Smooth muscle cell (in vitro differentiated cells): ENCODE measurements around the gene CD46. TPM values are rescaled to one million over a fixed set of nuclear protein-coding genes. Genes with fewer than 3 reads are reported as not detected.
A peak's percentile ranks its signal among the peaks of the same experiment; 100 is the strongest.
"Not testable (repeated sequence)": the region's sequence is repeated elsewhere in the genome, so short reads cannot be mapped to it uniquely, and the experiment has no call there.

Source experiments
- DNase-seq: peaks from one replicate; lab custom pipeline; 2025; ENCODE audit not compliant: unreplicated experiment; lab: John Stamatoyannopoulos, UW
- H2AFZ ChIP-seq: fragments of 200-600 bp; sonication (generic); 2 replicates; pipeline ENCODE4 v1.6.0; 2016; ENCODE audit warnings: antibody characterized with exemption, low read depth, mild to moderate bottlenecking
- H3F3A ChIP-seq: fragments of 200-600 bp; sonication (generic); 2 replicates; pipeline ENCODE4 v1.6.0; 2017; ENCODE audit warnings: antibody characterized with exemption, low read depth
- H3K27ac ChIP-seq: fragments of 200-600 bp; sonication (generic); 2 replicates; pipeline ENCODE4 v1.5.1; 2016; ENCODE audit warnings: low read depth, mild to moderate bottlenecking
- H3K27me3 ChIP-seq: fragments of 200-600 bp; sonication (generic); 2 replicates; pipeline ENCODE4 v1.6.1; 2016; ENCODE audit warnings: low read depth, mild to moderate bottlenecking
- H3K36me3 ChIP-seq: fragments of 200-600 bp; sonication (generic); 2 replicates; pipeline ENCODE4 v1.5.1; 2016; ENCODE audit warnings: low read depth
- H3K4me1 ChIP-seq: fragments of 200-600 bp; sonication (generic); 2 replicates; pipeline ENCODE4 v1.5.1; 2016; ENCODE audit warnings: low read depth
- H3K4me2 ChIP-seq: fragments of 200-600 bp; sonication (generic); 2 replicates; pipeline ENCODE4 v1.6.0; 2016; ENCODE audit warnings: mild to moderate bottlenecking
- H3K4me3 ChIP-seq: fragments of 200-600 bp; sonication (generic); 2 replicates; pipeline ENCODE4 v1.5.1; 2016; ENCODE audit warnings: mild to moderate bottlenecking
- H3K79me2 ChIP-seq: fragments of 200-600 bp; sonication (generic); 2 replicates; pipeline ENCODE4 v1.6.0; 2016; ENCODE audit warnings: low read depth, mild to moderate bottlenecking
- H3K9ac ChIP-seq: fragments of 200-600 bp; sonication (generic); 2 replicates; pipeline ENCODE4 v1.6.0; 2016; ENCODE audit warnings: low read depth
- H3K9me3 ChIP-seq: fragments of 200-600 bp; sonication (generic); replicated peaks from 2 replicates; pipeline ENCODE4 v1.5.1; 2016; ENCODE audit warnings: low read depth
- H4K20me1 ChIP-seq: fragments of 200-600 bp; sonication (generic); 2 replicates; pipeline ENCODE4 v1.6.0; 2016; ENCODE audit warnings: low read depth
- WGBS: methylation state at CpG from one replicate; pipeline ENCODE4 v1.1.7; 2016; ENCODE audit warnings: low lambda C conversion rate; 5-methylcytosine and 5-hydroxymethylcytosine counted together
- polyA plus RNA-seq: library from polyadenylated mRNA; unstranded; fragments of >200 nt; fragmentation: Nextera tagmentation; extraction: Ambion mirVana; gene quantifications from 2 replicates; pipeline ENCODE4 v1.2.1, GENCODE V29; 2016
- total RNA-seq: library from RNA; depleted of rRNA; stranded (reverse); fragments of >200 nt; gene quantifications from 2 replicates; pipeline ENCODE4 v1.2.3, GENCODE V29; 2014
- TF ChIP-seq, protein P1 (sequence below): fragments of 200-600 bp; sonication (generic); IDR thresholded peaks from 2 replicates; pipeline ENCODE4 v1.5.1; 2017; ENCODE audit warnings: borderline replicate concordance, mild to moderate bottlenecking, antibody characterized with exemption; ENCODE audit not compliant: insufficient read depth, poor library complexity, severe bottlenecking

The CD46 gene
- total and polyA plus RNA-seq, 2 experiments from 2014 or later, result 117 to 234 TPM

DNA sequence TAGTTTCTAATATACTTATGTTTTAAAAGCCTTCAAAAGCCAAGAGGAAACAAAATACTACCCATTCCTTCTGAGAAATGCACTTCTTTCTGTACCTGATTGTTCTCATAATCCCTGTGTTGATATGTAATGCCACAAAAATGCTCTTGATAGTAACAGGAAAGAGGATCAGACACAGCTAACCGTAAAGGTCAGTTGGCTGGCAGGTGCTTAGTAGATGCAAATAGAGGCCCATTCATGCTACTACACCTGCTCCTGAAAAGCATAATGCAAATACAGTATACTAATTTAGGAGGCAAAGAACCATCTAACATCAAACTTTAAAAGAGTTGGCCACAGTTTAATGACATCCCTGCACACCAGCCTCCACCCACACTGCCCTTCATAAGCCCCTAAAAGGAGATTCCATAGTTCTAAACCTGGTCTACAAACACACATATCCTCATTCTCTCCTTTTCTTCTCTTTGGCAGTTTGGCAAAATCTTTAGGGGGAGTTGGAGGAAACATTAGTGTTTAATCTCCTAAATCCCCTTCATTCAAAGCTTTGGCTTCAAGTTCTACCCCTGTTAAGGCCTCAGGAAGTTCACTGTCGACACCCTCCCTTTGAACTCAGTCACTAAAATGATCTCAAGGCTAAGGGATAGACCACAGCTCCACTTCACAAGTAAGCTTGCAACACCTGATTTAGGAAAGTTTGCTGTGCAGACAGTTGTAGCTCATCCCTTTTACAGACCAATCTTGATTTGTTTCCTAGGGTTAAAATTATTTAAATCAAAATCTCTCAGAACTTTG is 2.9 kb upstream of the CD46 start:
- peaks cover 18% of the 10 kb centered on the region for H3K79me2 ChIP-seq
- WGBS, result 45% methylated on average over 2 of the region's 2 CpGs
- no peaks in the 10 kb centered on the region for H3K9me3 ChIP-seq
- H3F3A ChIP-seq, result no peaks in the 10 kb centered on the region
- no peaks in the 10 kb centered on the region for H3K27me3 ChIP-seq
- peaks cover 16% of the 10 kb centered on the region for H4K20me1 ChIP-seq
- H3K36me3 ChIP-seq, result no peaks in the 10 kb centered on the region
- TF ChIP-seq, protein P1, sequence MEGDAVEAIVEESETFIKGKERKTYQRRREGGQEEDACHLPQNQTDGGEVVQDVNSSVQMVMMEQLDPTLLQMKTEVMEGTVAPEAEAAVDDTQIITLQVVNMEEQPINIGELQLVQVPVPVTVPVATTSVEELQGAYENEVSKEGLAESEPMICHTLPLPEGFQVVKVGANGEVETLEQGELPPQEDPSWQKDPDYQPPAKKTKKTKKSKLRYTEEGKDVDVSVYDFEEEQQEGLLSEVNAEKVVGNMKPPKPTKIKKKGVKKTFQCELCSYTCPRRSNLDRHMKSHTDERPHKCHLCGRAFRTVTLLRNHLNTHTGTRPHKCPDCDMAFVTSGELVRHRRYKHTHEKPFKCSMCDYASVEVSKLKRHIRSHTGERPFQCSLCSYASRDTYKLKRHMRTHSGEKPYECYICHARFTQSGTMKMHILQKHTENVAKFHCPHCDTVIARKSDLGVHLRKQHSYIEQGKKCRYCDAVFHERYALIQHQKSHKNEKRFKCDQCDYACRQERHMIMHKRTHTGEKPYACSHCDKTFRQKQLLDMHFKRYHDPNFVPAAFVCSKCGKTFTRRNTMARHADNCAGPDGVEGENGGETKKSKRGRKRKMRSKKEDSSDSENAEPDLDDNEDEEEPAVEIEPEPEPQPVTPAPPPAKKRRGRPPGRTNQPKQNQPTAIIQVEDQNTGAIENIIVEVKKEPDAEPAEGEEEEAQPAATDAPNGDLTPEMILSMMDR, result no peak
- no peak overlapping the region for H2AFZ ChIP-seq
- no peak for DNase-seq
- no peak overlapping the region for H3K4me3 ChIP-seq
- peaks cover 18% of the 10 kb centered on the region for H3K4me1 ChIP-seq
- no peak overlapping the region for H3K9ac ChIP-seq
- H3K27ac ChIP-seq, result no peak overlapping the region
- no peak overlapping the region for H3K4me2 ChIP-seq

- peak overlapping the region; percentile 79 for H2AFZ ChIP-seq
Observed at GRCh38 chr1:207750631-207751305, 1.1 kb upstream of the CD46 start.

GRCh38 chr1:207751463-207751789 is 428 bp upstream of the CD46 start:
- H3K4me2 ChIP-seq, result peak overlapping the region; percentile 98
- H3K4me1 ChIP-seq, result peaks cover 22% of the 10 kb centered on the region
- 12% methylated on average over 7 of the region's 7 CpGs for WGBS
- H4K20me1 ChIP-seq, result peaks cover 41% of the 10 kb centered on the region
- H2AFZ ChIP-seq, result peak overlapping the region; percentile 79
- peak overlapping the region; percentile 34 for H3K9ac ChIP-seq
- peak overlapping the region; percentile 86 for H3K4me3 ChIP-seq
- not testable (repeated sequence) for H3K36me3 ChIP-seq, H3K9me3 ChIP-seq, H3K27me3 ChIP-seq, DNase-seq, H3F3A ChIP-seq
- H3K79me2 ChIP-seq, result peaks cover 43% of the 10 kb centered on the region
- peak overlapping the region; percentile 77 for H3K27ac ChIP-seq

More at GRCh38 chr1:207750631-207751305, 1.1 kb upstream of the CD46 start:
- H3K27ac ChIP-seq, result peak overlapping the region; percentile 77
- DNase-seq, result no peak
- no peaks in the 10 kb centered on the region for H3F3A ChIP-seq
- no peaks in the 10 kb centered on the region for H3K9me3 ChIP-seq
- H3K79me2 ChIP-seq, result peaks cover 36% of the 10 kb centered on the region
- peaks cover 35% of the 10 kb centered on the region for H4K20me1 ChIP-seq
- no peaks in the 10 kb centered on the region for H3K27me3 ChIP-seq
- peak overlapping the region; percentile 98 for H3K4me2 ChIP-seq
- peak overlapping the region; percentile 86 for H3K4me3 ChIP-seq
- H3K9ac ChIP-seq, result peak overlapping the region; percentile 34
- WGBS, result 57% methylated on average over 5 of the region's 5 CpGs
- peaks cover 22% of the 10 kb centered on the region for H3K4me1 ChIP-seq
- H3K36me3 ChIP-seq, result no peaks in the 10 kb centered on the region
- TF ChIP-seq, protein P1, result no peak

DNA sequence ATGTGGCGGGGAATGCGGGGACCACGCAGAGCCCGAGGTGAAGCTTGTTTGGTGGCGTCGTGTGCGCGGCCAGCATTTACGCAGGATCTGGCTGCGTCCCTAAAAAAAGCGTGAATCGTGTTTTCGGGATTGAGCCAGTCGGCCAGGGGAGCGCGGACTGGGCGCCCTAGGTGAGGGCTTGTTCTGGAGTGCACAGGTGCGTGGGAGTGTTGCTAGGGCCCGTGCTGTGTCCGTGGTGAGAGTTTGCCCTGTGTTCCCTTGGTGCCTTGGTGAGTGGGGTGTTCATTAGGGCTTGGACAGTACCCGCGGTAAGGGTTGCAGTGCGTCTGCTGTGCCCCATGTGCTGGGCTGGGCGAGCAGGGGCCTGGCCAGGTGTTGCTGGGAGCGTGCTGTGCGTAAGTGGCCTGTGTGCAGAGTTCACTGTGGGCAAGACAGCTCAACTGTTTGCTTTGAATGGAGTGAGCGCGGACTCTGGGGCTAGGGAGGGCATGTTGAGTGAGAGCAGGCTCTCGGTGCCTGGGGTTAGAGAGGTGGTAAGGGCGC is 673 bp downstream of the CD46 start:
- Histone ChIP-seq H3K9me3 (no peaks in the 10 kb centered on the region), H3K79me2 (peaks cover 52% of the 10 kb centered on the region), H4K20me1 (peaks cover 52% of the 10 kb centered on the region), H3K36me3 (peaks cover 3% of the 10 kb centered on the region), H3K9ac (peak overlapping the region; percentile 64), H3K4me2 (peak overlapping the region; percentile 98), H3K27ac (peak overlapping the region; percentile 77), H3K4me3 (peak overlapping the region; percentile 86), H2AFZ (peak overlapping the region; percentile 79), H3K4me1 (peaks cover 22% of the 10 kb centered on the region), H3K27me3 (no peaks in the 10 kb centered on the region), H3F3A (no peaks in the 10 kb centered on the region)
- DNase-seq, result no peak
- TF ChIP-seq, protein P1, result no peak
- under 1% methylated on average over 30 of the region's 30 CpGs for WGBS
